ENCODE data around the gene RACGAP1.

RACGAP1 gene

DNA sequence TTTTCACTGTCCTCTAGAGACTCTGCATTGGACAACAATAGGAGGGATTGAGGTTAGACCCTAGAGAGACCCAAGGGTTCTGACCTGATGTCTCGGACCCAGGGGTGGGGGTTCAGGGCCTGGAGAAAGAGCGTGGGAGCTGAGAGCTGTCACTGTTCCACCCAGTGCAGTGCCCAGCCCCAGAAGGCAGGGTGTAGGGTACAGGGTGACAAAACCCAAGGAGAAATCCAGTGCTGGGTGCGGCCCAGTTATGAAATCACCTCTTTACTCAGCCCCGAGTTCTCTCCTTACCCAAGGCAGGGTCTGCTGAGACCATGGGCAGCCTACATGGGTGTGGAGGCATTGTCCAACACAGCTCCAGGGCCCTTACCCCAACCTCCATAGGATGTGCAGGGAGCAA is 72.1 kb downstream of the RACGAP1 start:
- FAIRE-seq: no peak

DNA sequence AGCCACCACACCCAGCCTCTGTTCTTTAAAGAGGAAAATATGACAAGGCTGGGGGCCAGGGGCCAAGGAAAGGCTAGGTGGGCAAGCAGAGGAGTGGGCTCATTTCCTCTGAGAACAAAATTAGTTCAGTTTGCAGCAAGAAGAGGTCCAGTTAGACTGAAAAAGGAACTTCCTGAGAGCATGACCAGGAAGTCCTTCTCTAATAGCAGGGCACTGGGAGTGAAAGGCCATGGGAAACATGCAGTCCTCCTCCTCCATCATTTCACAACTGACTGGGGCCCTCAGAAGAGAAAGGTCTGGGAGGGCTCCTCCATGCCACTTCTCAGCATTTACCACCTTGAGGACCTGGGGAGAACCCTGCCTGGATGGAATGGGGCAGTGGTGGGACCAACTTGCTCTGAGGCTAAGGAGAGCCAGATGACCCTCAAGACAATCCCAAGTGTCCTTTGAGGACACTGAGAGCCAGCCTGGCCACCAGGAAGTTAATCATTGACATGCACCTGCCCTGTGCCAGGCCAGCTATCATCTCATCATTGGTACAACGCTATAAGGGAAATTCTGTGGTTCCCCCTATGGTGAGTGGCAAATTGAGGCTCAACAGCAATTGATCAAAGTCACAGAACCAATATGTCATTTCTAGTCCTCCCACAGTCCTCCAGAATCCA is 72.8 kb downstream of the RACGAP1 start:
- no peak for FAIRE-seq

DNA sequence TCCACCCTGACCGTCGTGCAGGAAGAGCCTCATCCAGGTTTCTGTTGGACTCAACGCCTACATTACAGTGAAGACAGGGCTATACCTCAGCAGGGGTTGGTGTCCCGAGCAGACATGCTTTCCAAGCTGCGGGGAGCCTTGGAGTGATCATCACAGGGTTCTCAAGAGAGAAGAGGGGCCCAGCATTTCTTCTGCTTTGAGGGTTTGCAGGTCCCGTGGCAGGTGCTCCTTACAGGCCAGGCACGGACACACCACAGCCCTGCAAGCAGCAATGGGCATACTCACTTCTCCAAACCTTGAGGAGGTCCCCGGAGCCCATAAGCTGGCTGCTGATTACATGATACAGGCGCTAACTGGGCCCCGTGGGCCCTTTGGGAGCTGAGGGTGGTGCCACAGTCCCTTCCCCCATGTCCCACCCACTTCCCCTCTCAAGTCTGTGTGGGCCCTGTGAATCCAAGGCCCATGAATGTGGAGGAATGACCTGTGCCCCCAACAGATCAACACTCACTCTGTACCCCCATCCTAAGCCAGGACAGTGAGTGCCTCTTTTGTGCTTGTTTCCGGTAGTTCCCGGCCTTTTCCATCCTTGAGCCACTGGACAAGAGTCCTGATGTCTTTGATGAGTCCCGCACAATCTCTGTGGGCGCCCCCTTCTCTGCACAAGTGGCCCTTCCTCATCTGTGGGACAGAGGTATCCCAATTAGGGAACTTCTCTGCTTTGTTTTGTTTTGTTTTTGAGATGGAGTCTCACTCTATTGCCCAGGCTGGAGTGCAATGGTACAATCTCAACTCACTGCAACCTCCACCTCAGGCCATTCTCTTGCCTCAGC is 73.7 kb downstream of the RACGAP1 start:
- no peak for FAIRE-seq

DNA sequence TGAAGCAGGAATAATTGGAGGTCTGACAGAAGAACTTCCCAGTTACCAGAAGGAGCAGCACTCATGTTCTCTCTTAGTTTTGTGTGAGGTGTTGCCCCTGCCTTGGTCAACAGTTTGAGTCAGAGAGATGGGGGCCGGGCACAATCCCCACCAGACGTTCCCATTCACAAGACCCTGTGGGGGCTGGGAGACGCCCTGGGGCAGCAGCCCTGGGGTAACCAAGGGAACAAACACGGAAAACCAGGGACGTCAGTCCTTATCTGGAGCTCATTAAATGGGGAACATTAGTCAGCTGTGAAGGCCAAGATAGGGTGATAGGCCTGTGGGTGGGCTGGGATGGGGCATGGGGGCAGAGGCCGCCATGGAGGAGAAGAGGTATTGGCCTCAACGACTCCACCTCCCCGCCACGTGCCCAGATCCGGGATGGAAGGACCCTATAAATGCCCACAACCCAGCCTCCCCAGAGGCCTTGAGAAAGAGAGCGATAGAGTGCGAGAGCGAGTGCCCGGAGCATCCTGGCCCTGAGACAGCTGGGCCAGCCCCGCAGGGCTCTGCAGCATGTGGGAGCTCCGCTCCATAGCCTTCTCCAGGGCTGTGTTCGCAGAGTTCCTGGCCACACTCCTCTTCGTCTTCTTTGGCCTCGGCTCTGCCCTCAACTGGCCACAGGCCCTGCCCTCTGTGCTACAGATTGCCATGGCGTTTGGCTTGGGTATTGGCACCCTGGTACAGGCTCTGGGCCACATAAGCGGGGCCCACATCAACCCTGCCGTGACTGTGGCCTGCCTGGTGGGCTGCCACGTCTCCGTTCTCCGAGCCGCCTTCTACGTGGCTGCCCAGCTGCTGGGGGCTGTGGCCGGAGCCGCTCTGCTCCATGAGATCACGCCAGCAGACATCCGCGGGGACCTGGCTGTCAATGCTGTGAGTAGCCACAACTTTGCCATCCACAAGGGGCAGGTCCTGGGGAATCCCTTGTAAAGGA is 74.7 kb downstream of the RACGAP1 start, which contains the start of gene AQP2:
Gene AQP2 (plus strand): TSS at position 465 of the 979 bp plus-strand sequence. CDS start 94 bp downstream, at position 559.
- FAIRE-seq: no peak

DNA sequence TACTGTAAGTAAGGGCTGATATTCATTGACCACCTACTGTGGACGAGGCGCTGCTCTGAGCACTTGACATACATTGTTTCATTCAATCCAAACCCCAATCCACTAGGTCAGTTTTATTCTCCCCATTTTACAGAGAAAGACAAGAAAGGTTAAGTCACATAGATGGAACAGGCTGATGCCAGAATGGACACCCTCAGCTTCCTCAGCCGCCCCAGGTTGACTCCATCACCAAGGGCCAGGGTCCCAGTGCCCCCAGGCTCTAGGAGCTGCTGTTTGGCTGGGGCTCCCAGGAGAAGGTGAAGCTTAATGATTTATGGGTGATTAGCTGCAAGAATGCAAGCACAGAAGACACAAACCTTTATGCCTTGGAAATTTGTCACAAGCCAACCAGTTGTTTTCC is 75.4 kb downstream of the RACGAP1 start:
- FAIRE-seq: no peak

DNA sequence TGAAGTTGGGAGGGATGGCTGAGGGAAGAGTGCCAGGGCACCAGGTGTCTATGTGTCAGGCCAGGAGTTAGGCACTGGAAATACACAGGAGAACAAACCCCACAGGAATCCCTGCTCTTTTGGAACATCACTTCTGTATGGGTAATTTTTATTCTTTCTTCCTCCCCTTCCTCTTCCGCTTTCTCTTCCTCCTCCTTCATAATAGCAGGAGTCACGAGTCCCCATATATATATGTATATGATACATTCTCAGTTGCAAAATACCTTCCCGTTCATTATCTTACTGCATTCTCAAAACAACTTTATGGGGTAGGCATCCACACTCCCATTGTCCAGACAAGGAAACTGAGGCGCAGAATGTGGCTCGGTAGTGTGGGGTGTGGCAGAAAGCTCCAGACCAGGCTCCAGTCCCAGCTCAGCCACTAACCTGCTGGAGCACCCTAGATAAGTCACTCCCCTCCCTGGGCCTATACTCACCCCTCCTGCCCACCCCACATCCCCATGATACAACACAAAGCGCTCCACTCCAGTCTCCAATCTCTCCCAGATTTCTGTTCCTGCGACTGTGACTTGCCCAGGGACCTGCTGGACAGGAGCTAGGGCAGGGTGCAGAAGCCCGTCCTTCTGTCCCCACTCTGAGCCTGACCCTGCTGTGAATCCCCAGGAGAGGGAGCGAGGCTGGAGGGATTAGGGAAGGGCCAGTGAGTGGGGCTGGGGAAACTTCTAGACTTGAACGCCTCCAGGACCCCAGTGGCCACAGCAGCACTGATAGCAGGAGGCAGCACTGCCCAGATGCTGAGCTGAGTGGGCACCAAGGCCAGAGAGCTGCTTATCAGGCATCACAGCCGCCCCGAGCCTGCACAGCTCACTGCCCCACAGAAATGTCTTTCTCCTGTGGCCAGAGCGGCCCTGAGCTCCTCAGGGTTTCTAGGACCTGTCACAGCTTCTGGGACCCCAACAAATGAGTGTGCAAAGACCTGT is 76.1 kb downstream of the RACGAP1 start:
- FAIRE-seq: no peak

DNA sequence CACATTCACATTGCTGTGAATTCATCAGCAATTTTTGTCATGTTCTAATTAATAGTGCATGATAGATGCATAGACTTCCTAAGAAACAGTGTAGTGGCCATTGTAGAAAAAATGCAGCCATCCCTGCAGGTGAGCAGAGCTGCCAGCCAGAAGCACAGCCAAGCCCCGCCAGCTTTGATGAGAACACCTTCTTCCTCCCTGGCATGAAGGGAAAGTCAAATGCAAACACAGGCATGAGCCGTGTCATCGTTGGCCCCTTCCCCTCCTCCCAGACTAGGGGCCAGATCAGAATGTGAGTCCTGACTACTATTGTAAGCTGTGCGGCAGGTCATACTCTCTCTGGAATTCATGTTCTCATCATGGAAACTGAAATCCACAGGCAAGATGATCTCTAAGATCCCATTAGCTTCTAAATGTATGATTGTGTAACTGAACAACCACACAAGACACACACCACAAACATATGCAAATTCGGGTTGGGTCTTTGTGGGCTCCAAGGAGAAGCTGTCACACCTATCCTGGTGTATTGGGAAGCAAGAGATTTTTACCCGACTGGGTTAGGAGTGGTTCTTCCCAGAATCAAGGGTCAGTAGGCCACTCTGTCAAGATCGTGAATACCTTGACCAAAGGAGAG is 77.6 kb downstream of the RACGAP1 start:
- no peak for FAIRE-seq

DNA sequence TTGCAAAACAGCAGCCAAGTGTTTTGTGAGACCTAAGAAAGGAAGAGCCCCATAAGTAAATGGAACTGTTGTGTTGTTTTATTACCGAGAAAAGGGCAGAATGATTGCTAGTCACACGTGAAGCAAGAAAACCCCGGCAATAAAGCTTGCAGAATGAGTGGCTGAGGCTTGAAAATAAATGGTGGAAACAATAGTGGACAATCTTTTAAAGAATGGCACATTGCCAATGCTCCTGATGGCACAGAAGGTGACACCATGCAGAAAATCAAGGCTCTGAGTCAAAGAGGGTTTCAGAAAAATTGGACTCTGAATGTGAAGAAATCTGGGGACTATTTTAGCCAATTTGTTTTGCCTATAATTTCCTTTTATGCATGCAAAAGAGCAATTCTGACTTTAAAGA is 78.8 kb downstream of the RACGAP1 start:
- FAIRE-seq: no peak

DNA sequence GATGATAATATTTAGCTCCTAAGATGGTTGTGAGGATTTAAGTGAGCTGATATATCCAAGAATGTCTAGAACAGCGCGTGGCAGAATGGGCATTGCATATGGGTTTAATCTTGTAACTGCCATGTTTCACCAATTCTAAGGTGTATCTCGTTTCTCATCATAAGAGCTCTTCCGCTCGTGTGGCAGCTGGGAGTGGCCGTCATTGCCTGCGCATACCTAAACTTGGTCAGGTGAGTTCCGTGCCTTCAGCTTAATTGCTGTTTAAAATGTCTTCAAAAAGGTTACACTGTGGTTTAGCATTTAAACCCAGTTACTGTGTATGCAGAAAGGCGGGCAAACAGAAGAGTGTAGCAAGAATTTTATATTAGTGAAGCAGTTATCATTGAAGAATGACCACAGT is 79.2 kb downstream of the RACGAP1 start:
- FAIRE-seq: no peak

DNA sequence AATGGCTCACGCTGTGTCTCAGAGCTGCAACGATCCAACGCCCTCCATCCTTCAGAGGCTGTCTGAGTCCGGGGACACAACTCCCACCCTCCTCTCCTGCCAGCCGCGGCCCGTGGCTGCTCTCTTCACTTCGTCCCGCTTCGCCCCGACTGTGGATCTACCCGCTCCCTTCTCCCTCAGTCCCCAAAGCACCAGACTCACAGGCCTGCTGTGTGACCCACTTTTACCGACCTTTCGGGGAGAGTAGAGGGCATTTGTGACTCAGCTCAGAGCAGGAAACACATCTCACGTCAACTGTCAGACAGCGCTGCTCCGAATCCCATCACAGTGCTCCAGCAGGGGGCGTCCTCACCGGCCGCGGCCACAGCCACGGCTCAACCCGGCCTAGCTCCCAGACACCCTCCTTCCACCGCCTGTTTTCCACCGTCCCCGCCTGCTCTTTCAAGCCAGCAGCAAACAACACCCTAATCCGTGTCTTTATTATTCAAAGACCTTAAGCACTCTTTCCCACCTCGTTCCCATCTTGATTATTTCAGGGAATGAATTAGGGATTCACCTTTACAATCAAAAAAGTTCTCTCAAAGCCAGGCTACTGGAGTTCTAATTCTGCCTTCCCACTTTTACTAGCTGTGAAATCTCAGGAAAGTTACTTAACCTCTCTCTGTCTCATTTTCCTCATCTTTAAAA is 79.8 kb downstream of the RACGAP1 start:
- FAIRE-seq: no peak

DNA sequence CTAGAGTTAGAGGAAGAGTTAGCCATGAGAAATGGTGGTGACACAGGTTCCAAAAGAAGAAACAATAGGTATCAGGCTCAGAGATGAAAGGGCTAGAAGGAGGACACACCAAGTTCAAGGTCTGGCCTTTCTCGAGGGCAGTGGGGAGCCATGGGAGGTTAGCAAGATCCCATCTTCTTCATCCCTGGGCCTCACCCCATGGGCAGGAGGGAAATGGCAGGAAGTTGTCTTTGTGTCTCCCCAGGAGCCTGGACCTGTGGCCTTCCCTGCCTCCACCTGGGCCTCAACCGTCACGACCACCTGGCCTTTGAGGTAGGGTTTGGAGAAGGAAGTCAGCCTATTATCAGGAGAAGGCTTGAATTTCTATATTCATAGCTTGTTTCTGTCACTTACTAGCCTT is 80.6 kb downstream of the RACGAP1 start:
- no peak for FAIRE-seq

DNA sequence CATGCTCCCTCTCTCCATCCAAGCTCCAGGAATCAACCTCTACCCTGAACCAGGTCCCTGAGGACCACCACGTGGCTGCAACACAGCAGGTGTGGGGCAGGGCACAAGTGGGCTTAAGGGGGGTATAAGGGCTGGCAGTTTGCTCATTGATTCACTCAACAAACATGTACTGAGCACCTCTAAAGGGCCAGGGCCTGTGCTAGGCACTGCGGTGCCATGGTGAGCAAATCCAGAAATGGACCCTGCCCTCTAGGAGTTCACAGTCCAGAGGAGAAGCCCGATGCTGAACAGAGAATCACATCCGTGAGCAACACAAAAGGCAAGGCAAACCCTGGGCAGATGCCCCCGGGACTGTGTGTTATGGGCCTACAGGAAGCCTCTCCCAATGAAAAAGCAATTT is 81.2 kb downstream of the RACGAP1 start:
- no peak for FAIRE-seq

DNA sequence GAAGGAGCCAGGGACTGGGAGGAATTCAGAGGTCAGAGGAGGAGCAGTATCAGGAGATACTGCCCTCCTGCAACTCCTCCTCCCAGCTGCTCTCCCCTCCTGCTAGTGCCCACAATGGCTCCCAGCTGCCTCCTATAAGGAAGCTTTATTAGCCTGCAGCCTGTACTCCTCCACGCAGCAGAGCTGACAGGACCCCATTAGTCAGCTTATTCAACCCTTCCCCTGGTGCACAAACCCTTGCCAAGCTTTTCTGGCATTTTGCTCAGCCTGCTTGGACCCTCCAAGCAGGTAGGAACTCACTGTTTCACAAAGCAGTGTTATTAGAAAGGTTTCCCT is 81.7 kb downstream of the RACGAP1 start:
- no peak for FAIRE-seq

DNA sequence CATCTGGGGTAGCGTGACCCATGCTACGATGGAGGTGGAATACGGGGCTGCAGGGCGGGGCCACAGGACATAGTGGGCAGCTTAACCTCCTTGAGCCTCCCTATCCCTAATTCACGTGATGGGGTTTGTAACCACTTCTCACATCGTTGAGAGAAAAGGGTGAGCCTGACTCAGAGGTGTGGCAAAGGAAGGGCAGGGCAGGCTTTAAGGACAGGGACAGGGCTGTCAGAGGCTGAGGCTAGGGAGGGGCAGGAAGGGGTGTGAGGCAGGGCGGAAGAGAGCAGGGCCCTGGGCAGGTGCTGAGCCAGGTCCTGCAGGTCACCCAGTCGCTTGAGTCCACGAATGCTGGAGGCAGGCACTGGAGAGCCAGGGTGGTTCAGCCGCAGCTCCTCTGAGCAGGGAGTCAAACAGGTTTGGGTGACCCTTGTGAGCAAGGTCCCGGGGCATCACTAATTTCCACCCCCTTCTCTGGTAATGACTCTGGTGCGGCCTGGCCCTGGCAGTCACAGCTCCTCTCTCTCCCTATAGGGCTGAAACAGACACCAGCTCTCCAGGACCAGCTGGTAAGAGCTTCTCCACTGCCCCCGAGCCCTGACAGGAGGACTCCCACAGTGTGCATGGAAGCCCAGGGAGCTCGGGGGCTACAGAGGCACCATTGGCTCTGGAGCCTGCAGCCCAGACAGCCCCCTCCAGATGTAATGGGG is 82.2 kb downstream of the RACGAP1 start:
- no peak for FAIRE-seq

DNA sequence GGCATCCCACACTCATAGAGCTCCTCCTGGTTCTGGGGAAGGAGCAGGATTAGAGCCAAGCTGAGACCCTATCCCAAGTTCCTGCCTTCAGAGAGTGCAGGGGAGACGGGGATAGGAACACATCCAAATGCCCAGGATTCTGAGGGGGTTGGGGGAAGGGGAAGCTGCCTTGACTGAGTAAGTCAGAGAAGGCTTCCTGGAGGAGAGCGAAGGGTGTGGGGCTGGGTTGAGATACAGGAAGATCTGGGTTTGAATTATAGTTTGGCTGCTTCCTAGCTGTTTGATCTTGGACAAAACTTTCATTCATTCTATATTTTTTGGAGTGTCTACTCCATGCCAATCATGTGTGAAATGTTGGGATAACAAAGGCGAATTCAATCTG is 82.8 kb downstream of the RACGAP1 start:
- FAIRE-seq: no peak

DNA sequence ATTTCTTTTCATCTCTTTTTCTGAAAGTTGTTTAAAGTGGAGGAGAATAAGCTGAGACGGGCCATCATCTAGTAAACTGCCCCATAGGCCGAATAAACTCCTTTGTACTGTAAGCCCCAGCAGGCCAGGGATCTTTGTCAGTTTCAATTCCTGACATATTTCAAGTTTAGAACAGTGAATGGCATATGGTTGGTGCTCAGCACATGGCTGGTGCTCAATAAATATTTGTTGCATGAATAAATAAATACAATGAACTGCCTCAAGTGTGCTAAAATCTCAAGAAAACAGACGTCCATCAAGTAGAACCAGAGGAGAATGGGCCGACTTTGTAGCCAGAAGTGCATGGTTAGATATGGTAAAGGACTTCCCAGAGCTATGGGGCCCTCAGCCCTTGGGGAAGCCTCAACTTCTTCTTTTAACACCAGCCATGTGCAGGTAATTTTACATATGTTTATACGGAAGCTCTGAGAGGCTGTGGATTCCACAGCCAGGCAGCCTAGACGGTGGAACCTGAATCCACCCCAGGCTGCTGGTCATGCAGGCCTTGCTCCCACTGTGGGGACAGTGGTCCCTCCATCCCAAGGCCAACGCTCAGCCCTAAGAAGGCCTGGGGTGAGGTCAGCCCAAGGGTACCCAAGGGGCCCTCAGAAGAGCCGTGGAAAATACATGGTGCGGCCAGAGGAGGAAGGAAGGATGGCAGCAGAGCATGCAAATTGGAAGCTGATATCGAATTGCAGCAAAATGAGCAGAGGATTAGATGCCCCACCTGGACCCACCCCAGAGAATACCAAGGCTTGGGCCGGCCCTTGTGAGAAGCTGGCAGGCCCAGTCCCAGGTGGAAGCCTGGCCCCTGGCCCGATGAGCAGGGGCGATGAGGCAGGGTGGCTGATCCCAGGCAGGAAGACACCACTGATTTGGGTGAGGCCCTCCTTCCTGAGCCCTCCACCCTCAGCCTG is 83.5 kb downstream of the RACGAP1 start:
- FAIRE-seq: no peak

DNA sequence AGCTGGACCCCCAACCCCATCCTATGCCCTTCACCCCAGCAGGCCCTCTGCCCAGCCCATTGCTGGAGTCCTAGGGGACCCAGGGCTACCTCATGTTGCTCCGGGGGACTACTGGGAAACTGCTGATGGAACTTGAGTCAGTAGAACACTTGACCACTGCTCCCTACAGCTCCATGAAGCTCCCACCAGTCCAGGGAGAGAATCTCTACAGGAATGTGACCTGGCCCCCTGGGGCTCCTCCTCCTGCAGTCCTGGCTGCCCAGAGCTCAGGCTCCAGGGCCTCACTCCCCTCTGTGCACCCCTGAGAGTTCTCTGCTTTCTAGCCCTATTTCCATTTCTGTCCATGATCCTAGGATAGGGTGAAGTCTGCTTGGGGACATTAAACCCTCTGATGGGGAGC is 85.6 kb downstream of the RACGAP1 start:
- no peak for FAIRE-seq

DNA sequence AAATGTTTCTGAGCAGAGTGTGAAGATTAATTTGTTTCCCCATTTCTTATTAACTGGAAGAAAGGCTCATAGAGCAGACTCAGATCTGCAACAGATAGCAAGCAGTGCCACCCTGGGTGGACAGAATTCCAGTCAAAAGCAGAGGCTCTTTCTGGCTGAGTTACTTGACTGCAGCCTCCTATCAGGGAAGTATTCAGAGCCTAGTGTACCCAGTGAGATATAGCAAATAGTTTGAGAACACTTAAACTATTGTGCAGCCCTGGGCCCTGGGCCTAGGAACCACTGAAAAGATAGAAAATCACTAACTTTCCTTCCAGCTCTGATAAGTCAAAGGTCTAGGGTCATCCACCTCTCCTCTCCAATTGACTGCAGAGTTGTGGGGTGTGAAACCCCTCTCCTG is 86.0 kb downstream of the RACGAP1 start:
- no peak for FAIRE-seq

Data from islet of Langerhans (tissue), 1 donor.